NK-92 treated with Interleukin-12 subunit alpha and Interleukin-12 subunit beta, amount 100 ng/mL, for 24 hours (cell line): ENCODE measurements around the gene FNDC11.
A peak's percentile ranks its signal among the peaks of the same experiment; 100 is the strongest.
"Not testable (repeated sequence)": the region's sequence is repeated elsewhere in the genome, so short reads cannot be mapped to it uniquely, and the experiment has no call there.

Experiments
- DNase-seq: peaks from one replicate; lab custom pipeline; 2025; lab: John Stamatoyannopoulos, UW

Gene FNDC11

GRCh38 chr20:63553933-63554290, at the start of gene FNDC11:
Gene FNDC11, plus strand, starts transcription at chr20:63554159. Its CDS starts 1,505 bp downstream, at chr20:63555664.
- no peak for DNase-seq

DNA sequence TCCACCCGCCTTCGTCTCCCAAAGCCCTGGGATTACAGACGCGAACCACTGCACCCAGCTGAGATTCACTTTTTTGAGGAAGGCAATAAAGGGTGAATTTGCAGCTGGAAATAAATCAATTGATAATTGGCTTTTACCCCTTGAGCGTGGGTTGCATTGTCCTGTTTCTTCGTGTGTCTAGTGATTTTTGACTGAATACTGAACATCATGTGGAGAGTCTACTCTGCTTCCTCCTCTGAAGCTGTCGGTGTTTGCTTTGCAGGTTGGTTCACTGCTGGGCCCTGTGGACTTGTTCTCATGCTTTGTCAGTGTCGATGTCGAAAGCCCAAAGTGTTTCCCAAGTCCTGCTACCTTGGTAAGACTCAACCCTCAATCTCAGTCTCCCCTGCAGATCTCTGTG, 49.3 kb upstream of the FNDC11 start:
- DNase-seq, result no peak

DNA sequence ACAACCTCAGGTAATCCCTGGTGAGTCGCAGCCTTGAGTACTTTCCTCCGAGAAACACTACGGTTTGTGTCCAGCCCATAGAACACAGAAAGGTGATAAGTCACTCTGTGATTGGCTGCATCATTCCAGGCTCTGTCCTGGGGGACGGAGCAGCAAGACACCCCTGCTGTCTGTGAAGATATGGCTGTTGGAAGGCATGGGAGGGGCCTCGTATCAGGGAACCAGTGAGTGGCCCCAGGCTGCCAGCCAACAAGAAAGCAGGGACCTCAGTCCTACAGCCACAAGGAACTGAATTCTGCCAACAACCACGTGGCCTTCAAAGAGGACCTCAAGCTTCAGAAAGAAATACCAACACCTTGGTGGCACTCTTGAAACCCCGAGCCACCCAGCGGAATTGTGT, 48.7 kb upstream of the FNDC11 start:
- DNase-seq, result no peak

DNA sequence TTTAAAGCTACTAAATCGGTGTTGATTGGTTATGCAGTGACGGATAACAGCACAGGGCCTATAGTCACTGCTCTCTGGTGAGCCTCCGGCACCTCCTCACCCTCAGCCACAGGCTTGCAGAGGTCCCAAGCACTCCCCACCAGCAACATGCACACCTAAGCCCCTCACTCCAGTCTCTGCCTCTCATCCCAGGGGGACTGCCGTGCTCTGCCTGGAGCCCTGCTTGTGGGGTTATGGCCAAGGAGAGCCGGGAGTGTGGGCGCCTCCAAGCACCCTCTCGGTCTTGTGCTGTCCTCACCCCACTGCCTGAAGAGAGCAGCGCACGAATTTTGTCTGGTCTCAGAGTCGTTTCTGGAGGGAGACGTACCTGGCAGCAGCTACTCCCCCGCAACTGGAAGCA, 48.2 kb upstream of the FNDC11 start:
- no peak for DNase-seq

DNA sequence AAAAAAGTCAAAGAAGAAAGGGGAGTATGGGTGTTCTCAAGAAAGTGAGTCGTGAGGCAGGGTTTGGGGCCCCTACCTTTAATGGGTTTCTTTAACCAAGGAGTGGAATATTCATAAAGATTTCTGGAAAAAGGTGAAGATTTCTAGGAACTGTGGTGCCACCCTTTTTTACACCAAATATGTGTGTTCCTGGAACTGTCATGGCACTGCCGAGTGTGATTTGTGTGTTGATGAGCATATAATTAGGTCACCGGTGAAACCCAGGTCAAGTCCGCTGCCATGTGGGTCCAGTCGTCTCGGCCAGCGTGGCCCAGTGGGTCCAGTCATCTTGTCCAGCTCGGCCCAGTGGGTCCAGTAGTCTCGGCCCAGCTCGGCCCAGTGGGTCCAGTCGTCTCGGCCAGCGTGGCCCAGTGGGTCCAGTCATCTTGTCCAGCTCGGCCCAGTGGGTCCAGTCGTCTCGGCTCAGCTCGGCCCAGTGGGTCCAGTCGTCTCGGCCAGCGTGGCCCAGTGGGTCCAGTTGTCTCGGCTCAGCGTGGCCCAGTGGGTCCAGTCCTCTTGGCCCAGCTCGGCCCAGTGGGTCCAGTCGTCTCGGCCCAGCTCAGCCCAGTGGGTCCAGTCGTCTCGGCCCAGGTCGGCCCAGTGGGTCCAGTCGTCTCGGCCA, 46.7 kb upstream of the FNDC11 start:
- no peak for DNase-seq

DNA sequence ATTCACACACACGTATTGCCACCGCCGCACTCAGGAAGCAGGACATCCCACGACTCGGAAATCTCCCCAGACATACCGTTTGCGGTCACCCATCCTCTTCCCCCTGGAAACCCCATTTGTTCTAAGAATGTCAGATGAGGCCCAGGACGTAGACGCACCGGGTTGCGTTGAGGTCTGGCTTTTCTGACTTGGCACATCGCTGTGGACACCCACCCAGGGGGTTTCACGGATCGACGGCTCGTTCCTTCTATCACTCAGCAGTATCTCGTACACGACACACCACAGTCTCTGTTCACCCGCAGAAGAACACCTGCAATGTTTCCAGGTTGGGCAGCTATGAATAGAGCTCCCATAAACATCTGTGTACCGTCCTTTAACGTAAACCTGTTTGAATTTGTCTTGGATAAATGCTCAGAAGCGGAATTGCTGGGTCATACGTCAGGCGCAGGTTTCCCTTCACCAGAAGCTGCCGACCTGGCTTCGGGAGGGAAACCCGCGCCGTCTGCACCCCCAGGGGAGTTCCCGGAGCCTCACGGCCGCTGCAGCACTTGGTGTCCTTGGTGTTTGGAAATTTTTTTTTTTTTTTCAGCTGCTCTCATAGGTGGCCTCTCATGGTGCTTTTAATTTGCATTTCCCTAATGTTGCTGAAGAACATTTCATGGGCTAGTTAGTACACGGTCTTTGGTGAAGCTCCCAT, 45.7 kb upstream of the FNDC11 start:
- no peak for DNase-seq

GRCh38 chr20:63509088-63509564, 44.8 kb upstream of the FNDC11 start:
- no peak for DNase-seq

DNA sequence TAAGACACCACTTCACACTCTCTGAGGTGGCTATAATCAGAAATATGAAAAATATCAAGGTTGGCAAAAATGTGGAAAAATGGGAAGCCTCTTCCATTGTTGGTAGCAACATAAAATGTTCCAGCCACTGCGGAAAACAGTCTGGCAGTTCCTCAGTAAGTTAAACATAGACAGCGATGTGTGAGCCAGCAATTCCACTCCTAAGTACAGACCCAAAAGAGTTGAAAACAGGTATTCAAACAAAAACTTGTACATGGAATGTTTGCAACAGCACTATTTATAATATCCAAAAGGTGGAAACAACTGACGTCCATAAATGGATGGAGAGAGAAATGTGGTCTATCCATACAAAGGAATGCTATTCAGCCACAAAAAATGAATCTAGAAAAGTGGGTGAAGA, 40.8 kb upstream of the FNDC11 start:
- no peak for DNase-seq

DNA sequence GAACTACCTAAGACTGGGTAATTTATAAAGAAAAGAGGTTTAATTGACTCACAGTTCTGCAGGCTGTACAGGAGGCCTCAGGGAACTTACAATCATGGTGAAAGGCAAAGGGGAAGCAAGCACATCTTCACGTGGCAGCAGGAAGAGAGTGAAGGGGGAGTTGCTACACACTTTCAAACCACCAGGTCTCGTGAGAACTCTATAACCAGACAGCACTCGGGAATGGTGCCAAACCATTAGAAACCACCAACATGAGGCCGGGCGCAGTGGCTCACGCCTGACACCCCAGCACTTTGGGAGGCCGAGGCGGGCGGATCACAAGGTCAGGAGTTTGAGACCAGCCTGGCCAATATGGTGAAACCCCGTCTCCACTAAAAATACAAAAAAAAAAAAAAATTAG, 39.4 kb upstream of the FNDC11 start:
- not testable (repeated sequence) for DNase-seq

GRCh38 chr20:63517376-63518309, 36.3 kb upstream of the FNDC11 start:
- DNase-seq, result no peak

GRCh38 chr20:63518351-63518861, 35.6 kb upstream of the FNDC11 start:
- DNase-seq, result no peak

DNA sequence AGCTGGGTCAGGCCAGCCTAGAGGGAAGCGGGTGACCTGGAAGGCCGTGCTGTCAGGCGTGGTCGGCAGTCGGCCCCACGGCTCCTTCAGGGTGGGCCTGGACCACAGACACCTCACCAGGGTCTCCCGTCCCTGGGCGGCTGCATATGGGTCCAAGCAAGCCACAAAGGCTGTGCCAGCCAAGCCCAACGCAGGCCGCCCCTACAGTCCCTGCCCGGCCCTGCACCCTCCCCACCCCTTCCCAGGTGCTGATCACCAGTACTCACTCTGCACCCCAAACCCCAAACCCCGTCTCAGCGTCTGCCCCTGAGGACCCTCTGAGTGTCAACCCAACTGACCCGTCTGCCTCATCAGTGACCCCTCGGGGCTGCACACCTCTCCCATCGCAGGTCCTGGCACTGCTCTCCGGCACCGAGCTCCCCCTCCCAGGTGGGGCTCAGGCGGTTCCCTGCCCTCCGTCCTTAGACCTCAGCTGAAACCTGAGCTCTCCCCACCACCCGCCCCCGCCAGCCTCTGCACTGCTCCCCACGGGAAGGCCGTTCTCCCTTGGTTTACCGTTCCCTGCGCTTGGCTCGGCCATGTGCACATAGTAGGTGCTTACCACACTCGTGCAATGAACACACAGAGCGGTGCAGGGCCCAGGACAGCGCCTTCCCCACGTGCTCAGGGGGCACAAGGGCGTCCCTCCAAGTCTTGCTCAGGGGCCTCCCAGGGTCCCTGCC, 34.9 kb upstream of the FNDC11 start:
- no peak for DNase-seq

DNA sequence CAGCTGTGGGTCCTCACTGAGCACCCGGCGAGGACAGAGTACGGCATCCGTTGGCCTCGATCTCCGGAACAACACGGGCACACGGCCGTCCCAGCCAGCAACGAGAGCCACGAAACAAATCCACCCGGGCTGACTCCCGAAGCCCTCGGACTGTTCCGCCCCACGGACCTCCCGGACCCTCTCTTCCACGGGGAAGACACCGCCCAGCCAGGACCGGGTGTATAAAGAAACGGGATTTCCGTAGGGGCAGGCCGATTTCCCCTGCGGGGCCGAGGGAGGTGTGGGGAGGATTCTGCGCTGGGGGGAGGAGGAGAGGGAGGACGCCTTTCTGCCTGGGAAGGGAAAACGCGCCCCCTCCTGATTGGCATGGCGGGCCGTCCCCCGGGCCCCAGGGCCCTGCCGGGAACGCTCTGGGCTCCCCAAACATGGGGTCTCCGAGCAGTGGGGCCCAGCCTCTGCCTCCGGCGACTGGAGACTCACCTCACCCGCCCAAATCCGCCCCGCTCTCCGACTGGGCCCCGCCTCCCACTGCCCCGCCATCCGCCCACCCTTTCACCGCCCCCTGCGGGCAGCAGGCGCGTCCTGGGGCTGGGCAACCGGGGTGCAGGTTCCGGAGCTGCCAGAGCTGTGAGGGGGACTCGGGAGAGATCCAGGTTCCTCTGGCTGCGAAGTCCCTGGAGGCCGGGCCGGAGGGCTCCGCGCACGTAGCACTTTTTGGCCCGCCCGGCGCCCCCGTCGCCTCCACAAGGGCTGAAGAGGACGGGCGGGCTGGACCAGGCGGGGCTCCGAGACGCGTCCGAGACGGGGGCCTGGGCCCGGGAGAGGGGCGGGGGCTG, 34.1 kb upstream of the FNDC11 start:
- DNase-seq, result no peak

DNA sequence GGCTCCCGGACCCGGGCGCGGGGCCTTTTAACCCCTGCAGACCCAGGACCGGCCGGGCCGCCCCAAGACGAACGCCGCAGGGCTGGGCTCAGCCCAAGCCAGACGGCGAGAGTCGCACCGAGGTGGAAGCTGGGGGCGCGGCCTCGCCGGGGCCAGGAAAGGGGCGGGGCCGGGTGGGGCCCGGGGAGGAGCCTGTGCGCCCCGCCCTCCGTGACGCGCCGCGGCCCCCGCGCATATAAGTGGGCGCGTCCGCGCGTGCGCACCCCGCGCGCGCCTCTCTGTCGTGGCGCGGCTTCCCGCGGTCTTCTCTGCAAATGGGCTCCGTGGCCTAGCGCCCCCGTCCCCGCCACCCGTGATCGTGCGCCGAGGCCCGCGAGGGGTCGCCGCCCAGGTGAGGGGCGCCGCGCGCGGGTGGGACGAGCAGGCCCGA, 33.4 kb upstream of the FNDC11 start, which contains the start of gene PPDPF:
PPDPF (plus strand) TSS at position 262 of the 430 bp plus-strand sequence. CDS start 544 bp downstream, outside the sequence.
- peak; percentile 70 for DNase-seq

- peak; percentile 60 for DNase-seq
Measured at GRCh38 chr20:63520934-63521601, 32.9 kb upstream of the FNDC11 start.

DNA sequence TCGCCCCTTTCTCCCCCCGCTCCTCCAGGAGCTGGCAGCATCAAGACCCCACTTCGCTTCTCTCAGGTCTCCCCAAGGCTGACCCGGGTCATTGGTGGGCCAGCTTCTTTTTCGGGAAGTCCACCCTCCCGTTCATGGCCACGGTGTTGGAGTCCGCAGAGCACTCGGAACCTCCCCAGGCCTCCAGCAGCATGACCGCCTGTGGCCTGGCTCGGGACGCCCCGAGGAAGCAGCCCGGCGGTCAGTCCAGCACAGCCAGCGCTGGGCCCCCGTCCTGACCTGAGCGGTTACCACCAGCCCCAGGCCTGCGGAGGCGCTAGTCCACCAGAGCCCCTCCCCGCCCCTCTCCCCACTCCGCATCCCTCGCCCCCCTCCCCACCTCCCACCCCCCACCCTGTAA, 32.4 kb upstream of the FNDC11 start:
- DNase-seq, result no peak

- no peak for DNase-seq
Measured at GRCh38 chr20:63522091-63522868, 31.7 kb upstream of the FNDC11 start.

- DNase-seq, result no peak
Measured at GRCh38 chr20:63522981-63523611, 30.9 kb upstream of the FNDC11 start.

DNA sequence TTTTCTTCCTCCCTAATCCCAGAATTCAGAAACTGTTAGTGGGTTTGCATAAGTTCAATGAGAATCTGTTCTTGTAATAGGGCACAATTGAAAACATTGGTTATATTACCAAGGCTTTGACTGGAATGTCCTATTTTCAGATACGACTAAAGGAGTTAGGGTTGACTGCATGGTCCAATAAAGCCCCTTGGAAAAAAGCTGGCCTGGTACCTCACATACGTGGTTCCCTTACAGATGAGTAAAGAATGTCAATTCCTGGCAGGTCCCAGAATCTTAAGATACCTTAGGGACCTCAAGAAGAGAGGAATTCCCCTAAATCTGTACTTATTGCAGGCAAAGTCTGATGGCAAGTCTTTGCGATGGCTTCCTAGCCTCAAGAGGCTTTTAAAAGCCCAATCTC, 28.8 kb upstream of the FNDC11 start:
- no peak for DNase-seq
